ENCODE results near the gene SOCS6. TPM values are rescaled to one million over a fixed set of nuclear protein-coding genes. Genes with fewer than 3 reads are reported as not detected.

SOCS6 gene
- total RNA-seq, 1 donor: 38.7 TPM

GRCh38 chr18:70295192-70296188 is 6.6 kb downstream of the SOCS6 start:
- Histone ChIP-seq H3K79me2 (ENCODE audit: insufficient read depth, low read length) (peaks cover 100% of the 10 kb centered on the region), H2AFZ (ENCODE audit: low read length) (no peak overlapping the region), H3K9me3 (ENCODE audit: low read depth, low read length) (no peaks in the 10 kb centered on the region), H3K27ac (ENCODE audit: low read depth, low read length) (peak overlapping the region; percentile 42), H3K4me1 (ENCODE audit: insufficient read depth, low read length) (peaks cover 36% of the 10 kb centered on the region), H4K20me1 (ENCODE audit: insufficient read depth, low read length) (peaks cover 44% of the 10 kb centered on the region), H3K36me3 (ENCODE audit: insufficient read depth, low read length) (no peaks in the 10 kb centered on the region), H3K27me3 (ENCODE audit: insufficient read depth, low read length) (no peaks in the 10 kb centered on the region), H3K4me3 (ENCODE audit: insufficient read depth, low read length) (no peak overlapping the region), H3K4me2 (ENCODE audit: insufficient read depth, low read length) (peak overlapping the region; percentile 79)
- peak; percentile 56 for DNase-seq (ENCODE audit: insufficient read length, low spot score, missing footprints)
- TF ChIP-seq, protein P1, sequence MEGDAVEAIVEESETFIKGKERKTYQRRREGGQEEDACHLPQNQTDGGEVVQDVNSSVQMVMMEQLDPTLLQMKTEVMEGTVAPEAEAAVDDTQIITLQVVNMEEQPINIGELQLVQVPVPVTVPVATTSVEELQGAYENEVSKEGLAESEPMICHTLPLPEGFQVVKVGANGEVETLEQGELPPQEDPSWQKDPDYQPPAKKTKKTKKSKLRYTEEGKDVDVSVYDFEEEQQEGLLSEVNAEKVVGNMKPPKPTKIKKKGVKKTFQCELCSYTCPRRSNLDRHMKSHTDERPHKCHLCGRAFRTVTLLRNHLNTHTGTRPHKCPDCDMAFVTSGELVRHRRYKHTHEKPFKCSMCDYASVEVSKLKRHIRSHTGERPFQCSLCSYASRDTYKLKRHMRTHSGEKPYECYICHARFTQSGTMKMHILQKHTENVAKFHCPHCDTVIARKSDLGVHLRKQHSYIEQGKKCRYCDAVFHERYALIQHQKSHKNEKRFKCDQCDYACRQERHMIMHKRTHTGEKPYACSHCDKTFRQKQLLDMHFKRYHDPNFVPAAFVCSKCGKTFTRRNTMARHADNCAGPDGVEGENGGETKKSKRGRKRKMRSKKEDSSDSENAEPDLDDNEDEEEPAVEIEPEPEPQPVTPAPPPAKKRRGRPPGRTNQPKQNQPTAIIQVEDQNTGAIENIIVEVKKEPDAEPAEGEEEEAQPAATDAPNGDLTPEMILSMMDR (IDR thresholded peaks at IDR 0.05; ENCODE audit: extremely low read depth, low read depth, low read length): no peak

DNA sequence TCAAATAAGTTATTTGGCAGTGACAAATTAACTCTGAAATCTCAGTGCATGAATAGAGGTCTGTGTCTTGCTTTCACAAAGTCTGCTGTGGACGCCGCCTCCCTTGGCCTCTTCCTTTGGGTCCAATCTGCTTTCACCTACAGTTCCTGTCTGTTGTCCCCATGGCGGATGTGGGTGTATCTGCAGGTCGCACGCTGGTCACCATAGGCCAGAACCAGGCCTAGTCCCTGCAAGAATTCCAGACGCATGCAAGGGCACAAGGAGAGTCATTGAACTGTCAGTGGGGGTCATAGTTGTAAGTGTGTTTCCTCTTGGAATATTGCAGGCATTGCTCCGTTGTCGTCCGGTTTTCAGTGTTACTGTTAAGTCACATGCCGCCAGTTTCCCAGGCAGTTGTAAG is 7.4 kb downstream of the SOCS6 start:
- TF ChIP-seq, protein P1 (IDR thresholded peaks at IDR 0.05; ENCODE audit: extremely low read depth, low read depth, low read length): no peak
- H3K4me3 ChIP-seq (ENCODE audit: insufficient read depth, low read length): peak overlapping the region; percentile 49
- peak overlapping the region; percentile 79 for H3K4me2 ChIP-seq (ENCODE audit: insufficient read depth, low read length)
- H3K9me3 ChIP-seq (ENCODE audit: low read depth, low read length): no peaks in the 10 kb centered on the region
- H3K79me2 ChIP-seq (ENCODE audit: insufficient read depth, low read length): peaks cover 100% of the 10 kb centered on the region
- peak overlapping the region; percentile 42 for H3K27ac ChIP-seq (ENCODE audit: low read depth, low read length)
- no peak overlapping the region for H2AFZ ChIP-seq (ENCODE audit: low read length)
- H4K20me1 ChIP-seq (ENCODE audit: insufficient read depth, low read length): peaks cover 42% of the 10 kb centered on the region
- no peaks in the 10 kb centered on the region for H3K36me3 ChIP-seq (ENCODE audit: insufficient read depth, low read length)
- DNase-seq (ENCODE audit: insufficient read length, low spot score, missing footprints): no peak
- peaks cover 32% of the 10 kb centered on the region for H3K4me1 ChIP-seq (ENCODE audit: insufficient read depth, low read length)
- no peaks in the 10 kb centered on the region for H3K27me3 ChIP-seq (ENCODE audit: insufficient read depth, low read length)

DNA sequence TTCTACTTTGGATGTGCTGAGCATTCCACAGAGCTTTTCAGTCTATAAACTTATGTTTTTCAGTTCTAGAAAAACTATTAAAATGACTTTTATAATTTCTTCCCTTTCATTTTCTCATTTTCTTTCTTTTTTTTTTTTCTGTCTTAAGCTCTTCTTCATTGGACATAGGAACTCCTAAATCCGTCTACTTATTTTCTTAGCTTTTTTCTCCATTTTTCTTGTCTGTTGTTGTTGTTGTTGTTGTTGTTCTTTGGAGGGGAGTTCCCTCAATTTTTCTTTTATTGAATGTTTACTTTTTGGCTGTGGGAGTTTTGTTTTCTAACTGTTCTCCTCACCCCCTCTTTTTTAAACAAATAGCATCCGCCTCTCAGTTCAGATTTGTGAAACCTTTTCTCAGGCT is 7.9 kb downstream of the SOCS6 start:
- no peak for DNase-seq (ENCODE audit: insufficient read length, low spot score, missing footprints)
- Histone ChIP-seq H3K36me3 (ENCODE audit: insufficient read depth, low read length) (no peaks in the 10 kb centered on the region), H3K4me3 (ENCODE audit: insufficient read depth, low read length) (peak overlapping the region; percentile 49), H3K79me2 (ENCODE audit: insufficient read depth, low read length) (peaks cover 100% of the 10 kb centered on the region), H3K4me1 (ENCODE audit: insufficient read depth, low read length) (peaks cover 31% of the 10 kb centered on the region), H3K27ac (ENCODE audit: low read depth, low read length) (peak overlapping the region; percentile 42), H3K27me3 (ENCODE audit: insufficient read depth, low read length) (no peaks in the 10 kb centered on the region), H2AFZ (ENCODE audit: low read length) (no peak overlapping the region), H4K20me1 (ENCODE audit: insufficient read depth, low read length) (peaks cover 42% of the 10 kb centered on the region), H3K9me3 (ENCODE audit: low read depth, low read length) (no peaks in the 10 kb centered on the region), H3K4me2 (ENCODE audit: insufficient read depth, low read length) (peak overlapping the region; percentile 79)
- TF ChIP-seq, protein P1 (IDR thresholded peaks at IDR 0.05; ENCODE audit: extremely low read depth, low read depth, low read length): no peak

DNA sequence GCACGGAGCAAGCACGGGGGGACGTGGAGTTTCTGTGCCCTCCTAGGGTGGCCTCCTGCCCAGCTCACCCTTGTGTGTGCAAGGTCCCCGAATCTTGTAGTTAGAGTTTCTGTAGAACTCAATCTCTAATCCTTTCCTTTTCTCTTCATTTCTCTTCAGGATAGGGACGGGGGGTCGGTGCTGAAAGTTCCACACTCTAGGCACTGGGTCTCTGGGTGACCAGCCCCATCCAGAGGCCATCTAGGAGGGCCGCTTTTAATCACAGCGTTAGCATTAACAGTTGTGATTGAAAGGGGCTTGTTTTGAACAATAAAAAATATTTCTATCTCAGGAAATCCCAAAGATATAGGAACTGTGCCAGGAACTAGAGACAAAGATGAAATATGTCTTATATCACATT is 10.5 kb downstream of the SOCS6 start:
- Histone ChIP-seq H3K9me3 (ENCODE audit: low read depth, low read length) (no peaks in the 10 kb centered on the region), H3K36me3 (ENCODE audit: insufficient read depth, low read length) (no peaks in the 10 kb centered on the region), H4K20me1 (ENCODE audit: insufficient read depth, low read length) (peaks cover 43% of the 10 kb centered on the region), H3K27me3 (ENCODE audit: insufficient read depth, low read length) (no peaks in the 10 kb centered on the region), H3K4me3 (ENCODE audit: insufficient read depth, low read length) (no peak overlapping the region), H3K27ac (ENCODE audit: low read depth, low read length) (no peak overlapping the region), H3K79me2 (ENCODE audit: insufficient read depth, low read length) (peaks cover 100% of the 10 kb centered on the region), H2AFZ (ENCODE audit: low read length) (no peak overlapping the region), H3K4me2 (ENCODE audit: insufficient read depth, low read length) (no peak overlapping the region), H3K4me1 (ENCODE audit: insufficient read depth, low read length) (peaks cover 34% of the 10 kb centered on the region)
- DNase-seq (ENCODE audit: insufficient read length, low spot score, missing footprints): no peak
- TF ChIP-seq, protein P1 (IDR thresholded peaks at IDR 0.05; ENCODE audit: extremely low read depth, low read depth, low read length): no peak
